GM23248 (cell line): ENCODE results near the gene CHMP4A.

Experiments used
- EZH2 ChIP-seq: fragments of 200-600 bp; sonication (generic); IDR thresholded peaks from 2 replicates; pipeline ENCODE4 v1.6.1; 2018; ENCODE audit warnings: antibody characterized with exemption, mild to moderate bottlenecking; ENCODE audit not compliant: insufficient read depth, poor library complexity, severe bottlenecking
- EZH2phosphoT487 ChIP-seq: fragments of 200-600 bp; sonication (generic); IDR thresholded peaks from 2 replicates; pipeline ENCODE4 v1.6.1; 2018; ENCODE audit warnings: antibody characterized with exemption, moderate library complexity, mild to moderate bottlenecking, low read depth; ENCODE audit not compliant: insufficient read depth

GRCh38 chr14:24240110-24240918 is 27.0 kb upstream of the CHMP4A start:
- TF ChIP-seq EZH2 = no peak
- TF ChIP-seq EZH2phosphoT487 = no peak
